ENCODE results near the gene RIN3.
A peak's percentile ranks its signal among the peaks of the same experiment; 100 is the strongest.

Gene RIN3

GRCh38 chr14:92735344-92735743, 221.8 kb downstream of the RIN3 start:
- H3K4me3 ChIP-seq (ENCODE audit: low read length): no peak overlapping the region
- H3K27me3 ChIP-seq (ENCODE audit: control insufficient read depth, insufficient read depth, low read length): no peaks in the 10 kb centered on the region
- H3K36me3 ChIP-seq (ENCODE audit: control insufficient read depth, insufficient read depth, low read length): peaks cover 4% of the 10 kb centered on the region
- H3K9ac ChIP-seq (ENCODE audit: low read length): no peak overlapping the region
- no peaks in the 10 kb centered on the region for H3K9me3 ChIP-seq (ENCODE audit: control insufficient read depth, low read length)
- peaks cover 25% of the 10 kb centered on the region for H3K4me1 ChIP-seq (ENCODE audit: control insufficient read depth, insufficient read depth, low read length)

GRCh38 chr14:92737206-92737605, 223.6 kb downstream of the RIN3 start:
- Histone ChIP-seq H3K9me3 (ENCODE audit: control insufficient read depth, low read length) (no peaks in the 10 kb centered on the region), H3K4me1 (ENCODE audit: control insufficient read depth, insufficient read depth, low read length) (peaks cover 24% of the 10 kb centered on the region), H3K4me3 (ENCODE audit: low read length) (no peak overlapping the region), H3K9ac (ENCODE audit: low read length) (peak overlapping the region; percentile 7), H3K27me3 (ENCODE audit: control insufficient read depth, insufficient read depth, low read length) (no peaks in the 10 kb centered on the region), H3K36me3 (ENCODE audit: control insufficient read depth, insufficient read depth, low read length) (peaks cover 4% of the 10 kb centered on the region)

- no peak overlapping the region for H3K4me3 ChIP-seq (ENCODE audit: low read length)
- no peaks in the 10 kb centered on the region for H3K9me3 ChIP-seq (ENCODE audit: control insufficient read depth, low read length)
- peaks cover under 1% of the 10 kb centered on the region for H3K36me3 ChIP-seq (ENCODE audit: control insufficient read depth, insufficient read depth, low read length)
- H3K4me1 ChIP-seq (ENCODE audit: control insufficient read depth, insufficient read depth, low read length): peaks cover 19% of the 10 kb centered on the region
- H3K27me3 ChIP-seq (ENCODE audit: control insufficient read depth, insufficient read depth, low read length): no peaks in the 10 kb centered on the region
- H3K9ac ChIP-seq (ENCODE audit: low read length): peak overlapping the region; percentile 7
Measured at GRCh38 chr14:92737619-92738188, 224.1 kb downstream of the RIN3 start.

Measured in mucosa of stomach (tissue), 1 donor.